ENCODE measurements around the gene RYR1.

GRCh38 chr19:38537071-38537936, 103.8 kb downstream of the RYR1 start:
- TF ChIP-seq POLR2AphosphoS5 (IDR thresholded peaks at IDR 0.05) (no peak), POLR2A (IDR thresholded peaks at IDR 0.05) (no peak)
